ENCODE results near the gene PATE1.

The PATE1 gene

GRCh38 chr11:125797641-125798040 lies 51.6 kb downstream of the PATE1 start:
- DNase-seq: no peak

All from CD4-positive, alpha-beta T cell treated with Interferon gamma for 1 hour (primary cell).